ENCODE results near the gene TMEM203. TPM values are rescaled to one million over a fixed set of nuclear protein-coding genes. Genes with fewer than 3 reads are reported as not detected.

TMEM203 gene
- total and polyA plus RNA-seq, 2 of the 13 experiments (the other 11 are each of a cell fraction or from before 2014, with no cell fraction given) = 23.4 to 36.7 TPM

- no peak for TF ChIP-seq ZNF609 (CRISPR knock-in tag; IDR thresholded peaks at IDR 0.05; ENCODE audit: borderline replicate concordance)
- no peak; the same call in 1 of the 2 replicates for TF ChIP-seq ZNF224 (CRISPR knock-in tag; IDR thresholded peaks at IDR 0.05)
- no peak for TF ChIP-seq SIN3A (IDR thresholded peaks at IDR 0.05; ENCODE audit: borderline replicate concordance, low read depth, low read length)
- no peak for TF ChIP-seq ETS1 (CRISPR knock-in tag; IDR thresholded peaks at IDR 0.05)
- peak; percentile 22; the same call in 1 of the 2 replicates for TF ChIP-seq TMF1 (CRISPR knock-in tag; IDR thresholded peaks at IDR 0.05; ENCODE audit: low read depth)
- peak; percentile 71 for TF ChIP-seq MED1 (CRISPR knock-in tag; IDR thresholded peaks at IDR 0.05)
- TF ChIP-seq, protein P1, sequence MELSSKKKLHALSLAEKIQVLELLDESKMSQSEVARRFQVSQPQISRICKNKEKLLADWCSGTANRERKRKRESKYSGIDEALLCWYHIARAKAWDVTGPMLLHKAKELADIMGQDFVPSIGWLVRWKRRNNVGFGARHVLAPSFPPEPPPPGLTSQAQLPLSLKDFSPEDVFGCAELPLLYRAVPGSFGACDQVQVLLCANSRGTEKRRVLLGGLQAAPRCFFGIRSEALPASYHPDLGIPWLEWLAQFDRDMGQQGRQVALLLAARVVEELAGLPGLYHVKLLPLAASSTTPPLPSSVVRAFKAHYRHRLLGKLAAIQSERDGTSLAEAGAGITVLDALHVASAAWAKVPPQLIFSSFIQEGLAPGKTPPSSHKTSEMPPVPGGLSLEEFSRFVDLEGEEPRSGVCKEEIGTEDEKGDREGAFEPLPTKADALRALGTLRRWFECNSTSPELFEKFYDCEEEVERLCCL (CRISPR knock-in tag; IDR thresholded peaks at IDR 0.05; ENCODE audit: borderline replicate concordance) = no peak
- TF ChIP-seq PREB (CRISPR knock-in tag; IDR thresholded peaks at IDR 0.05) = no peak
- no peak for TF ChIP-seq KLF15 (CRISPR knock-in tag; IDR thresholded peaks at IDR 0.05; ENCODE audit: borderline replicate concordance)
- TF ChIP-seq, protein P2, sequence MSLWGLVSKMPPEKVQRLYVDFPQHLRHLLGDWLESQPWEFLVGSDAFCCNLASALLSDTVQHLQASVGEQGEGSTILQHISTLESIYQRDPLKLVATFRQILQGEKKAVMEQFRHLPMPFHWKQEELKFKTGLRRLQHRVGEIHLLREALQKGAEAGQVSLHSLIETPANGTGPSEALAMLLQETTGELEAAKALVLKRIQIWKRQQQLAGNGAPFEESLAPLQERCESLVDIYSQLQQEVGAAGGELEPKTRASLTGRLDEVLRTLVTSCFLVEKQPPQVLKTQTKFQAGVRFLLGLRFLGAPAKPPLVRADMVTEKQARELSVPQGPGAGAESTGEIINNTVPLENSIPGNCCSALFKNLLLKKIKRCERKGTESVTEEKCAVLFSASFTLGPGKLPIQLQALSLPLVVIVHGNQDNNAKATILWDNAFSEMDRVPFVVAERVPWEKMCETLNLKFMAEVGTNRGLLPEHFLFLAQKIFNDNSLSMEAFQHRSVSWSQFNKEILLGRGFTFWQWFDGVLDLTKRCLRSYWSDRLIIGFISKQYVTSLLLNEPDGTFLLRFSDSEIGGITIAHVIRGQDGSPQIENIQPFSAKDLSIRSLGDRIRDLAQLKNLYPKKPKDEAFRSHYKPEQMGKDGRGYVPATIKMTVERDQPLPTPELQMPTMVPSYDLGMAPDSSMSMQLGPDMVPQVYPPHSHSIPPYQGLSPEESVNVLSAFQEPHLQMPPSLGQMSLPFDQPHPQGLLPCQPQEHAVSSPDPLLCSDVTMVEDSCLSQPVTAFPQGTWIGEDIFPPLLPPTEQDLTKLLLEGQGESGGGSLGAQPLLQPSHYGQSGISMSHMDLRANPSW (CRISPR knock-in tag; IDR thresholded peaks at IDR 0.05; ENCODE audit: borderline replicate concordance) = no peak
- TF ChIP-seq CBFB (CRISPR knock-in tag; IDR thresholded peaks at IDR 0.05) = peak; percentile 19; the same call in 1 of the 2 replicates
- no peak for TF ChIP-seq ZBTB34 (CRISPR knock-in tag; IDR thresholded peaks at IDR 0.05)
- TF ChIP-seq HNF4A (CRISPR knock-in tag; IDR thresholded peaks at IDR 0.05) = peak; percentile 38; the same call in 1 of the 2 replicates
- no peak; the same call in 1 of the 2 replicates for TF ChIP-seq ZNF446 (CRISPR knock-in tag; IDR thresholded peaks at IDR 0.05)
- TF ChIP-seq ZNF354B (CRISPR knock-in tag; IDR thresholded peaks at IDR 0.05) = peak; percentile 74; the same call in 1 of the 2 replicates
Observed at GRCh38 chr9:137235424-137236237, 30.2 kb upstream of the TMEM203 start (continued).
